Activated naive CD4-positive, alpha-beta T cell treated with anti-CD3 and anti-CD28 coated beads for 36 hours (primary cell): ENCODE measurements around the gene ANKHD1. TPM values are rescaled to one million over a fixed set of nuclear protein-coding genes. Genes with fewer than 3 reads are reported as not detected.
"Not testable (repeated sequence)": the region's sequence is repeated elsewhere in the genome, so short reads cannot be mapped to it uniquely, and the experiment has no call there.

Experiments used
- CTCF ChIA-PET: fragments of 350-600 bp; sonication (Branson Sonifier 250); formaldehyde crosslinking; loops from one replicate; lab custom pipeline; 2021; ENCODE audit warnings: antibody characterized with exemption; lab: Charles Lee
- DNase-seq: peaks from one replicate; pipeline ENCODE4 v3.0.0-alpha.2; 2020
- H3K27ac Mint-ChIP-seq: one replicate; pipeline ENCODE4 v1.8.0; 2021; ENCODE audit warnings: mild to moderate bottlenecking, mixed read lengths
- H3K27me3 Mint-ChIP-seq: one replicate; pipeline ENCODE4 v1.8.0; 2021; ENCODE audit warnings: low read depth, mixed read lengths
- H3K36me3 Mint-ChIP-seq: one replicate; pipeline ENCODE4 v1.8.0; 2021; ENCODE audit warnings: low read depth, mixed read lengths
- H3K4me1 Mint-ChIP-seq: one replicate; pipeline ENCODE4 v1.8.0; 2021; ENCODE audit warnings: low read depth, mixed read lengths
- H3K4me3 Mint-ChIP-seq: one replicate; pipeline ENCODE4 v1.8.0; 2021; ENCODE audit warnings: mild to moderate bottlenecking, moderate library complexity, mixed read lengths
- H3K9me3 Mint-ChIP-seq: one replicate; pipeline ENCODE4 v1.8.0; 2021; ENCODE audit warnings: mixed read lengths
- intact Hi-C: fragments of 100-400 bp; cut with micrococcal nuclease; formaldehyde crosslinking; loops from one replicate; pipeline ENCODE4 v1.15.1; 2023
- total RNA-seq, 2 experiments: library from RNA; stranded (reverse); gene quantifications; one replicate each; pipeline ENCODE4 v1.2.3, GENCODE V29; 2021

Gene ANKHD1
- total RNA-seq, 2 experiments from 2014 or later: 83.2 to 87.0 TPM

DNA sequence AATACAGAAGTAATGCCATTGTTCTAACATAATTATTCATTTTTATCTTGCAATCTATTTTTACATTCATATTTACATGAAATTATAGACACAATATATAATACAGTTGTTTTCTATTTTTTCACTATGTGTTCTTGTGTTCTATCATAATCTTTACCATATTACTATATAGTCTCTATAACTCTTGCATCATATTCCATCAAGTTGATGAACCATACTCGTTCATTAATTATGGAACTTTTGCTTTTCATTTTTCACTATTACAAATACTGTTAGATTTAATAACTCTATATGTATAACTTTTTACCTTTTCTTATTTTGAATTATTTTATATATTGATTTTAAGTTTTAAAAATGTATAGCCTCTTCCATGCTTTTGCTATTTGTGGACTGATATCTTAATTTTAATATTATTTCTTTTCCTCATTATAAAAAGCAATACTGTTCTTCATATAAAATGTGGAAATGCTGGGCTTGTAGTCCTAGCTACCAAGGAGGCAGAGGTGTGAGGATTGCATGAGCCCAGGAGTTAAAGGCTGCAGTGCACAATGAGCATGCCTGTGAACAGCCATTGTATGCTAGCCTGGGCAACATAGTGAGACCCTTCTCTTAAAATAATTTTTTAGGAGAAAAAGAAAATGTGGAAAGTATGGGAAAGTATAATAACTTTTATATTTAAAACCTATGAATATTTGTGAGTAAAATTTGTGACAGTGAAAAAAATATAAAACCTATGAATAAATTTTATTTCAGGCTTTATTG is 65.5 kb downstream of the ANKHD1 start:
- CTCF ChIA-PET: no interaction called here
- H3K27ac Mint-ChIP-seq: no peak overlapping the region
- no peaks in the 10 kb centered on the region for H3K4me1 Mint-ChIP-seq
- peaks cover 15% of the 10 kb centered on the region for H3K36me3 Mint-ChIP-seq
- no peaks in the 10 kb centered on the region for H3K27me3 Mint-ChIP-seq
- H3K4me3 Mint-ChIP-seq: no peak overlapping the region
- intact Hi-C loops: no loop called here
- DNase-seq: no peak
- H3K9me3 Mint-ChIP-seq: no peaks in the 10 kb centered on the region

DNA sequence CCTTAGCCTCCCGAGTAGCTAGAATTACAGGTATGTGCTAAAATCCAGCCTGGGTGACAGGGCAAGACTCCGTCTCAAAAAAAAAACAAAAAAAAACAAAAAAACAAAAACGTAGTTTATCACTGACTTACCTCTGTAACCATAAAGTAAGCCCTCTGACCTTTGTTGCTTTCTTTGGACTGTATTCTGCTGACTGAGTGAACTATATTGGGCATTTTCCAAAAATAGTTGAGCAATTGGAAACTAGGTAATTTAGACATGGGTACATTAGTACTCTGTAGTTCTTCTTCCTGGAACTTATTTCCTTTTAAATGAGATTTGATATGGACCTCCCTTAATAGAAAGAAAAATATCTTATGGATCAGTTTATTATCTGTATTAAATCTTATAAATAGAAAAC is 66.6 kb downstream of the ANKHD1 start:
- Mint-ChIP-seq H3K4me3 (no peak overlapping the region), H3K9me3 (no peaks in the 10 kb centered on the region), H3K27me3 (no peaks in the 10 kb centered on the region), H3K27ac (no peak overlapping the region), H3K36me3 (peaks cover 17% of the 10 kb centered on the region), H3K4me1 (no peaks in the 10 kb centered on the region)
- intact Hi-C loops: no loop called here
- no peak for DNase-seq
- CTCF ChIA-PET: no interaction called here

DNA sequence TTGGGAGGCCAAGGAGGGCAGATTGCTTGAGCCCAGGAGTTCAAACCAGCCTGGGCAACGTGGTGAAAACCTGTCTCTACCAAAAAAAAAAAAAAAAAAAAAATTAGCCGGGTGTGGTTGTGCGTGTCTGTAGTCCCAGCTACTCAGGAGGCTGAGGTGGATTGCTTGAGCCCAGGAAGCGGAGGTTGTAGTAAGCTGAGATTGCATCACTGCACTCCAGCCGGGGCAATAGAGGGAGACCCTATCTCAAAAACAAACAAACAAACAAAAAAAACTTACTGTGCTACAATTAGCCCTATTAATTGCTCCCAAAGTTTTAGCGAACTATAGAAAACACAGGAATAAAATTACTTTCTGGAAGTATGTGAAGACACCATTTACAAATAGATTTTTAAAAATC is 67.6 kb downstream of the ANKHD1 start:
- no peaks in the 10 kb centered on the region for H3K27me3 Mint-ChIP-seq
- CTCF ChIA-PET: no interaction called here
- no peak overlapping the region for H3K27ac Mint-ChIP-seq
- intact Hi-C loops: no loop called here
- no peak overlapping the region for H3K4me3 Mint-ChIP-seq
- no peak for DNase-seq
- no peaks in the 10 kb centered on the region for H3K9me3 Mint-ChIP-seq
- no peaks in the 10 kb centered on the region for H3K4me1 Mint-ChIP-seq
- H3K36me3 Mint-ChIP-seq: peaks cover 17% of the 10 kb centered on the region

- intact Hi-C loops: no loop called here
- Mint-ChIP-seq H3K4me1 (no peaks in the 10 kb centered on the region), H3K4me3 (no peak overlapping the region), H3K27me3 (no peaks in the 10 kb centered on the region), H3K9me3 (no peaks in the 10 kb centered on the region), H3K36me3 (peaks cover 4% of the 10 kb centered on the region), H3K27ac (no peak overlapping the region)
- no peak for DNase-seq
- CTCF ChIA-PET: interaction anchor here (1.4 kb wide), 1 partner anchor 78 kb away, joined by 3 read pairs; no protein-coding TSS in a partner anchor
These were observed 78.8 kb downstream of the ANKHD1 start for GRCh38 chr5:140480310-140481014.

DNA sequence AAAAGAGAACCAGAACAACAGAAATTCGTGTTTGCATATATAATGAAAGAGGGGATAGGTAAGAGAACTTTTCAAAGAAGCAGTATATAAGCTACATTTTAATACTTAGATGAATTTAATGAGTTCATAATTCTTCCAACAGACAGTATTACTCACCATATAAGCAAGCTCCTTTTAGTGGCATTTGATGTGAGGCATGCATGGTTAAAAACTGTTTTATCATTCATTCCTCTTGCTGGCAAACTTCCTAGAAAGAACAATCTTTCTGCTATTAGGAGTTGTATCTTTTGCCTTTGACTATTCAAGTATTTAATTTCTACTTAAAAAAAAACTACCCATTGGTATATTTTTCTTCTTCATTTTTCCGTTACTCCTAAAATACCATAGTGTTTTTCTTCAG is 80.1 kb downstream of the ANKHD1 start:
- intact Hi-C loops: no loop called here
- Mint-ChIP-seq H3K9me3 (no peaks in the 10 kb centered on the region), H3K4me1 (no peaks in the 10 kb centered on the region), H3K27ac (no peak overlapping the region), H3K27me3 (no peaks in the 10 kb centered on the region), H3K4me3 (no peak overlapping the region), H3K36me3 (peaks cover 6% of the 10 kb centered on the region)
- CTCF ChIA-PET: no interaction called here
- no peak for DNase-seq

GRCh38 chr5:140483055-140483454 is 81.4 kb downstream of the ANKHD1 start:
- Mint-ChIP-seq H3K4me3 (no peak overlapping the region), H3K9me3 (no peaks in the 10 kb centered on the region), H3K4me1 (no peaks in the 10 kb centered on the region), H3K27me3 (no peaks in the 10 kb centered on the region), H3K36me3 (peaks cover 11% of the 10 kb centered on the region), H3K27ac (no peak overlapping the region)
- intact Hi-C loops: no loop called here
- CTCF ChIA-PET: no interaction called here
- DNase-seq: no peak

DNA sequence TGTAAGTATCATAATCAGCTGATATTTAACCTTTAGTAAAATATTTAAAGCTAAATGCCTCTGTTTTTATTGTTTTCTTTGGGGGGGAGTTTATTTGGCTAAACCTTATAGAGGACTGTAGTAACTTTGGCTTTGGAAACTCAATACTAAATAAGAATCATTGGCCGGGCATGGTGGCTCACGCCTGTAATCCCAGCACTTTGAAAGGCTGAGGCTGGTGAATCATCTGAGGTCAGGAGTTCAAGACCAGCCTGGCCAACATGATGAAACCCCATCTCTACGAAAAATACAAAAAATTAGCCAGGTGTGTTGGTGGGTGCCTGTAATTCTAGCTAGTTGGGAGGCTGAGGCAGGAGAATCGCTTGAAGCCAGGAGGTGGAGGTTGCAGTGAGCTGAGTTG is 86.5 kb downstream of the ANKHD1 start:
- H3K27ac Mint-ChIP-seq, H3K9me3 Mint-ChIP-seq, DNase-seq, CTCF ChIA-PET, H3K27me3 Mint-ChIP-seq, H3K4me1 Mint-ChIP-seq, intact Hi-C loops, H3K4me3 Mint-ChIP-seq: not testable (repeated sequence)
- H3K36me3 Mint-ChIP-seq: peaks cover 16% of the 10 kb centered on the region

DNA sequence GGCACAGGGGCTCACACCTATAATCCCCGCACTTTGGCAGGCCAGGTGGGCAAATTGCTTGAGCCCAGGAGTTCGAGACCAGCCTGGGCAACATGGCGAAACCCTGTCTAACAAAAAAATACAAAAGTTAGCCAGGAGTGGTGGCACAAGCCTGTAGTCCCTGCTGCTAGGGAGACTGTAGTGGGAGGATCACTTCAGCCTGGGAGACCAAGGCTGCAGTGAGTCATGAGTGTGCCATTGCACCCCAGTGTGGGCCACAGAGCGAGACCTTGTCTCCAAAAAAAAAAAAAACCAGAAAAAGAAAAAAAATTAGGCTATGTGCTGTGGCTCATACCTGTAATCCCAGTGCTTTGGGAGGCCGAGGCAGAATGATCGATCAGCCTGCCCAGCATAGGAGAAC is 87.3 kb downstream of the ANKHD1 start:
- Mint-ChIP-seq H3K36me3 (peaks cover 19% of the 10 kb centered on the region), H3K27ac (no peak overlapping the region), H3K4me3 (no peak overlapping the region), H3K27me3 (no peaks in the 10 kb centered on the region), H3K9me3 (no peaks in the 10 kb centered on the region), H3K4me1 (no peaks in the 10 kb centered on the region)
- intact Hi-C loops: no loop called here
- DNase-seq: no peak
- CTCF ChIA-PET: no interaction called here

GRCh38 chr5:140497897-140498296 is 96.3 kb downstream of the ANKHD1 start:
- Mint-ChIP-seq H3K9me3 (no peaks in the 10 kb centered on the region), H3K4me3 (no peak overlapping the region), H3K27me3 (no peaks in the 10 kb centered on the region), H3K4me1 (peaks cover 12% of the 10 kb centered on the region), H3K27ac (peak overlapping the region; percentile 24), H3K36me3 (peaks cover 18% of the 10 kb centered on the region)
- CTCF ChIA-PET: interaction anchor here (0.6 kb wide), 1 partner anchor 230 kb away, joined by 4 read pairs; no protein-coding TSS in a partner anchor
- intact Hi-C loops: no loop called here
- no peak for DNase-seq

DNA sequence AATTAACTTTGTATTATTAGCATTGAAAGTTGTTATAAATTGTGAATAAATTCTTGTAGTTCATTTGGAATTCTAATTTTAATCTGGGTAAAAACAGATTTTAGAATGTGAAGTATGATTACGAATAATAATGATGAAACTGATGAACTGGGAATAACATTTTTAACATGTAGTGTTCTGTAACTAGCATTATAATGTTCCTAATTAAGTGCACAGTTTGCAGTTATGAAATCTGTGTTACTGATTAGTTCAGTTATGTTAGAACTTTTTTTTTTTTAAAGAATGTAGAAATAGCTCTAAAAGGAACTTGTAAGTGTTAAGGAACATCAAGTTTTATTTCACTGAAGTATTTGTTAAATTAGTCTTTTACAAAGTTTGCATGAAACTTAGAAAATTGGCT is 97.0 kb downstream of the ANKHD1 start:
- DNase-seq: no peak
- Mint-ChIP-seq H3K27ac (no peak overlapping the region), H3K36me3 (peaks cover 15% of the 10 kb centered on the region), H3K4me1 (peaks cover 12% of the 10 kb centered on the region), H3K9me3 (no peaks in the 10 kb centered on the region), H3K4me3 (no peak overlapping the region), H3K27me3 (no peaks in the 10 kb centered on the region)
- CTCF ChIA-PET: interaction anchor here (0.6 to 1.4 kb wide), 2 partner anchors 126 to 231 kb away, joined by 3 to 4 read pairs; no protein-coding TSS in a partner anchor
- intact Hi-C loops: no loop called here

DNA sequence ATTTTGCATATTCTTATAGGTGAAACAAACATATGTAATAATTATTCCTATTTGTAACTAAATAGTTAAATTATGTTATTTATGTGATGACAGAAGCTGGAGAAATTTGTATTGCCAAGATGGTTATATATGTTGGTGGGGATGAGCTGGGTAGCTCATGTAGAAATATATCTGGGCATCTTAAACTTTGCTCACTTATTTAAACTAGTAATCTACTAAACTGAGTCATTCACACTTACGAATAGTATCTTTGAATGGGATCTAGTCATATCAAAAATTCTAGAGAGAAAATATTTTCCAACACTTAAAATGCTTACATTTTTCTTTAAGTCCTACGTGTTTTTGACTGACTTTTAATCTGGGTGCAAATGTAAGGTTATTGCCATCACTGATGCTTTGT is 101.2 kb downstream of the ANKHD1 start:
- Mint-ChIP-seq H3K27ac (no peak overlapping the region), H3K9me3 (no peaks in the 10 kb centered on the region), H3K36me3 (peaks cover 5% of the 10 kb centered on the region), H3K27me3 (no peaks in the 10 kb centered on the region), H3K4me3 (no peak overlapping the region), H3K4me1 (peaks cover 4% of the 10 kb centered on the region)
- DNase-seq: no peak
- intact Hi-C loops: no loop called here
- CTCF ChIA-PET: interaction anchor here (0.9 kb wide), 1 partner anchor 267 kb away, joined by 5 read pairs; no protein-coding TSS in a partner anchor

DNA sequence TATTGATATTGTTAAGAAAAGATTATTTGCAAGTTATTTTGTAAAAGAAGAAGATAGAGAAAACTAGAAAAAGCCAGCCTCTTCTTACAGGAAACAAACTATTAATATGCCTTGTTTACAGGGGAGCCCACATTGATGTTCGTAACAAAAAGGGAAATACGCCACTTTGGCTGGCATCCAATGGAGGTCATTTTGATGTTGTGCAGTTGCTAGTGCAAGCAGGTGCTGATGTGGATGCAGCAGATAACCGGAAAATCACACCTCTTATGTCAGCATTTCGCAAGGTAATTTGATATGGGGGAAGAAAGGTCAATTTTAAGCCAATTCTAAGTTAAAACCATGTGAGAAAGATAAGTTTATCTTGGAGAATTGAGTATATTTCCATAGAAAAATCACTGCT is 108.3 kb downstream of the ANKHD1 start:
- intact Hi-C loops: no loop called here
- Mint-ChIP-seq H3K27me3 (no peaks in the 10 kb centered on the region), H3K9me3 (no peaks in the 10 kb centered on the region), H3K36me3 (peaks cover 17% of the 10 kb centered on the region), H3K27ac (no peak overlapping the region), H3K4me1 (no peaks in the 10 kb centered on the region), H3K4me3 (no peak overlapping the region)
- DNase-seq: no peak
- CTCF ChIA-PET: no interaction called here

DNA sequence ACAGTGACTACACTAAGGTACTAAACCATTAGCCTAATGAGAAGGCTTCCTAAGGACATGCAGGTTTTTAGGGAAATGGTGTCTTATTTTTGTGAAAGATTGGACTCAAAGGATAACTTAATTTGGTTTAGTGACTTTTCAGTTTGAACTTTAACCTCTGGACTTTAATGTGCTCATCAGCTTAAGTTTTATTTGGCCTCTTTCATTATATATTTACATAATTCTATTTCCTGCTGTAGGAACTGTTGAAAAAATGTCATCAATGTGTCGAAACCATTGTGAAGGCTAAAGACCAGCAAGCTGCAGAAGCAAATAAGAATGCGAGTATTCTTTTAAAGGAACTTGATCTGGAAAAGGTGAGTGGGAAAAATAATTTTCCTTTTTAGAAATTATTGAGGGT is 111.5 kb downstream of the ANKHD1 start:
- CTCF ChIA-PET: no interaction called here
- no peak overlapping the region for H3K27ac Mint-ChIP-seq
- peaks cover 23% of the 10 kb centered on the region for H3K36me3 Mint-ChIP-seq
- no peak overlapping the region for H3K4me3 Mint-ChIP-seq
- no peaks in the 10 kb centered on the region for H3K9me3 Mint-ChIP-seq
- H3K27me3 Mint-ChIP-seq: no peaks in the 10 kb centered on the region
- no peak for DNase-seq
- no peaks in the 10 kb centered on the region for H3K4me1 Mint-ChIP-seq
- intact Hi-C loops: no loop called here
